ENCODE measurements around the gene NPAS3. TPM values are rescaled to one million over a fixed set of nuclear protein-coding genes. Genes with fewer than 3 reads are reported as not detected.

The NPAS3 gene
- total RNA-seq, 2 experiments from 2014 or later = not detected

DNA sequence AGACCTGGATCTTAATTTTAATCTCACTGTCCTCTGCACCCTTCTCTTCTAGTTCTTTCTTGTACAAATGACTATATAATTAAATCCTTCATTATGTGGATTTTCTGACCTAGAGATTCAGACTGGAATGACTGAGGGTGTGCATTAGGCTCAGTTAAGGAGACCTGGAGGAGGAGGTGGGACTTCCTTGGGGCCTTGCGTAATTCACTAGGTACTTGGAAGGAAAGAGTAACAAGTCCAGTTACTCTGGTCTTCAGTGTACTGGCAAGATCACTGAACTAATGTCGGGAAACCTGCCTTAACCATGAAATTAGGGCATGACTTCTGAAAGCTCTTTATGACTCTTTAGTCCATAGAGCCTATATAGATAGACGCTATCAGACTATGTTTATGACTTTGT, 570.8 kb downstream of the NPAS3 start:
- no peak for ATAC-seq
- Mint-ChIP-seq H3K9me3 (peaks cover 1% of the 10 kb centered on the region), H3K4me1 (ENCODE audit: low read depth) (no peaks in the 10 kb centered on the region), H3K36me3 (ENCODE audit: low read depth) (no peaks in the 10 kb centered on the region), H3K27me3 (no peaks in the 10 kb centered on the region), H3K4me3 (no peak overlapping the region), H3K27ac (no peak overlapping the region)
- intact Hi-C loops (cut with micrococcal nuclease) = no loop called here
- no peak for DNase-seq
- CTCF ChIA-PET = interaction anchor here (0.8 kb wide), 1 partner anchor 70 kb away, joined by 3 read pairs; no protein-coding TSS in a partner anchor
- POLR2A ChIA-PET = no interaction called here
- TF ChIP-seq, protein P1, sequence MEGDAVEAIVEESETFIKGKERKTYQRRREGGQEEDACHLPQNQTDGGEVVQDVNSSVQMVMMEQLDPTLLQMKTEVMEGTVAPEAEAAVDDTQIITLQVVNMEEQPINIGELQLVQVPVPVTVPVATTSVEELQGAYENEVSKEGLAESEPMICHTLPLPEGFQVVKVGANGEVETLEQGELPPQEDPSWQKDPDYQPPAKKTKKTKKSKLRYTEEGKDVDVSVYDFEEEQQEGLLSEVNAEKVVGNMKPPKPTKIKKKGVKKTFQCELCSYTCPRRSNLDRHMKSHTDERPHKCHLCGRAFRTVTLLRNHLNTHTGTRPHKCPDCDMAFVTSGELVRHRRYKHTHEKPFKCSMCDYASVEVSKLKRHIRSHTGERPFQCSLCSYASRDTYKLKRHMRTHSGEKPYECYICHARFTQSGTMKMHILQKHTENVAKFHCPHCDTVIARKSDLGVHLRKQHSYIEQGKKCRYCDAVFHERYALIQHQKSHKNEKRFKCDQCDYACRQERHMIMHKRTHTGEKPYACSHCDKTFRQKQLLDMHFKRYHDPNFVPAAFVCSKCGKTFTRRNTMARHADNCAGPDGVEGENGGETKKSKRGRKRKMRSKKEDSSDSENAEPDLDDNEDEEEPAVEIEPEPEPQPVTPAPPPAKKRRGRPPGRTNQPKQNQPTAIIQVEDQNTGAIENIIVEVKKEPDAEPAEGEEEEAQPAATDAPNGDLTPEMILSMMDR (IDR thresholded peaks at IDR 0.05) = no peak

DNA sequence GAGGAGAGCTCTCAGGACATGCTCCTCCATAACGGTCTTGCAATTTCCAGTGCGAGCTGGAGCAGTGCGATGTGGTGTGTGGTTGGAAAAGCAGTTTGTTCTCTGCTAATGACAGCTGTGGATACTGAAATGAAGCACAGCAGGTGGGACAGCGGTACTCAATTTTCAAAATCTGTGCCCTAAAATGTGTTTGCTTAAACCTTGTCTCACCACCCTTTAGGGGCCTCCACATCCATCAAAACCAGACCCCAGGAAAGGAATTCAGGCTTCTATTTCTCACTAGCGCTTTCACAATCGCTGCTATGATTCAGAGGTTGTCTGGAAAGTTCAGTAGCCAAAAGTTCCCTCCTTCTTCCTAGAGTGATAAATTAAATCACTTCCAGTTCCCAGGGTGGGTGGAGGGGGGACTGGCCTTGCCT, 571.4 kb downstream of the NPAS3 start:
- H3K27ac Mint-ChIP-seq = no peak overlapping the region
- TF ChIP-seq, protein P1 (IDR thresholded peaks at IDR 0.05) = no peak
- ChIA-PET POLR2A (no interaction called here), CTCF (interaction anchor here (0.8 kb wide), 1 partner anchor 70 kb away, joined by 3 read pairs; no protein-coding TSS in a partner anchor)
- H3K4me3 Mint-ChIP-seq = no peak overlapping the region
- no peaks in the 10 kb centered on the region for H3K36me3 Mint-ChIP-seq (ENCODE audit: low read depth)
- no peaks in the 10 kb centered on the region for H3K27me3 Mint-ChIP-seq
- ATAC-seq (no peak), DNase-seq (no peak)
- no peaks in the 10 kb centered on the region for H3K4me1 Mint-ChIP-seq (ENCODE audit: low read depth)
- intact Hi-C loops (cut with micrococcal nuclease) = no loop called here
- H3K9me3 Mint-ChIP-seq = peaks cover 1% of the 10 kb centered on the region

DNA sequence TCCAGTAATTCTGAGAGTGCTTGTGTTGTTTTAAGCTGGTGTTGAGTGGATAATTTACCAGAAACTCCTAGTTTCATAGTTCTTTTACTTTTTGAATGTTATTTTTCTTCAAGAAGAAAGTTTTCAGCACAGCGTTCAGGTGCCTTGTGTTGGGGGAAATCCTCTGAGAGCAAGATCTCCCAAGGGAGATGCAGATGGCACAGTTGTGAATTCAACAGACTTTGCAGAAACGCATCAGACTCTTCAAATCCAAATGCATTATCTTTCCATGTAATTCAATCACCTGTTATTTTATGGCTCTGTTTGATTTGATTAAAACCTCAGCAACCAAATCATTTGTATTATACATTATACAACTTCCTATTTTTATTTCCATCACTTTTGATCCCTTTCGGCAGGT, 572.3 kb downstream of the NPAS3 start:
- DNase-seq (no peak), ATAC-seq (no peak)
- TF ChIP-seq, protein P1 (IDR thresholded peaks at IDR 0.05) = no peak
- Mint-ChIP-seq H3K27me3 (no peaks in the 10 kb centered on the region), H3K27ac (no peak overlapping the region), H3K4me3 (no peak overlapping the region), H3K9me3 (peaks cover 1% of the 10 kb centered on the region), H3K4me1 (ENCODE audit: low read depth) (no peaks in the 10 kb centered on the region), H3K36me3 (ENCODE audit: low read depth) (no peaks in the 10 kb centered on the region)
- CTCF ChIA-PET = no interaction called here
- intact Hi-C loops (cut with micrococcal nuclease) = no loop called here
- POLR2A ChIA-PET = no interaction called here

DNA sequence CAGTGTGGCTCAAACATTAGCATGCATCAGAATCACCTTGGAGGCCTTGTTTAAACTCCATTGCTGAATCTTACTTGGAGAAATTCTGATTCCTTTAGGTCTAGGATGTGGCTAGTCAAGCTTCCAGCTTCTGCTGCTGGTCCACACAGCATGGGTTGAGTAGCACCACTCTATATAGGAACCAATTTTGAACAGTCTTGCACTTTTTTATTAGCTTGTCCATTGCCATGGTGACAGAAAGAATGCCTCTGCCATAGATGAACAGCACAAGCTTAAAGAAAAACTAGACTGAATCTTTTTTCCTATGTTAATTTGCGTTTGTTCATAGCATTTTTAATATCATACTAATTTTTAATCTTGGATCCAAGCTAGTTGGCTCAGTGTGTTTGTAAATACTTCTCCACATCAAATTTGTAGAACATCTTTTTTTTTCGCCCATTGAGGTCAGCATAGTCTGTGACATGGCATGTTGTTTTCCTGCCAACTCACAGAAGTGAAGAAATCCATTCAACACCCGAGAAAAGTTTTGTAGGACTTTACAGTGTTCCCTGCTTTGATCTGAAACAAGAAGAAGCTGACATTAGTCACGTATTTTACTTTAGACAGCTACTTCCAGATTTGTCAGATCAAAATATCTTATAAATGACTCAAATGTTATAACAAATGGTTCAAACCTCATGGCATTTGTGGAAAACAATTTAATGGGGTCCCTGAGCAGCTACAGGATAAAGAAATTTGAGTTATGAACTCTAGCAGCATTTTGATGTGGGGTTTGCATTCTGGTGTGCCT, 573.4 kb downstream of the NPAS3 start:
- H3K9me3 Mint-ChIP-seq = no peaks in the 10 kb centered on the region
- no peaks in the 10 kb centered on the region for H3K27me3 Mint-ChIP-seq
- no peaks in the 10 kb centered on the region for H3K36me3 Mint-ChIP-seq (ENCODE audit: low read depth)
- ATAC-seq (no peak), DNase-seq (no peak)
- intact Hi-C loops (cut with micrococcal nuclease) = no loop called here
- TF ChIP-seq, protein P1 (IDR thresholded peaks at IDR 0.05) = no peak
- H3K27ac Mint-ChIP-seq = no peak overlapping the region
- CTCF ChIA-PET = no interaction called here
- no peaks in the 10 kb centered on the region for H3K4me1 Mint-ChIP-seq (ENCODE audit: low read depth)
- POLR2A ChIA-PET = no interaction called here
- no peak overlapping the region for H3K4me3 Mint-ChIP-seq

DNA sequence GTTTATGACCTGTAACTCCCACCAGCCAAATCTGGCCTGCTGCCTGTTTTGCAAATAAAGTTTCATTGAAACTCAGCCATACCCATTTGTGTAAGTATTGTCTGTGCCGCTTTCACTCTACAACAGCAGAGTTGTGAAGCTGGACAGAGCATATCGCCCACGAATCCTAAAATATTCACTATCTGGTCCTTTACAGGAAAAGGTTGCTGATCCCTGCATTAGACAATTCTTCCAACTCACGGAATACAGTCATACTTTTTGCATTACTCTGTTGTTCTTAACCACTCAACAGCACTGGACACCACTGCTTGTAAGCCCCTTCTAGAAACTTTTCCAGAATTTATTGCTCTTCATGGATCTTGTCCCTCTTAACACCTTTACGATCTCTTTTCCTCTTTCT, 576.8 kb downstream of the NPAS3 start:
- Mint-ChIP-seq H3K4me1 (ENCODE audit: low read depth) (no peaks in the 10 kb centered on the region), H3K36me3 (ENCODE audit: low read depth) (no peaks in the 10 kb centered on the region), H3K9me3 (no peaks in the 10 kb centered on the region), H3K4me3 (no peak overlapping the region), H3K27me3 (no peaks in the 10 kb centered on the region), H3K27ac (no peak overlapping the region)
- ATAC-seq (no peak), DNase-seq (no peak)
- intact Hi-C loops (cut with micrococcal nuclease) = no loop called here
- ChIA-PET CTCF (no interaction called here), POLR2A (no interaction called here)
- TF ChIP-seq, protein P1 (IDR thresholded peaks at IDR 0.05) = no peak

Data from activated CD8-positive, alpha-beta T cell treated with anti-CD3 and anti-CD28 coated beads for 36 hours (primary cell).